SU-DHL-6 (cell line): ENCODE results near the gene GIMAP7.

Source experiments
- H2AFZ ChIP-seq: fragments of 200-600 bp; sonication (generic); 2 replicates; pipeline ENCODE4 v1.6.1; 2014; ENCODE audit warnings: low read depth, mild to moderate bottlenecking, moderate library complexity, mixed read lengths, antibody characterized with exemption, low read length; ENCODE audit not compliant: severe bottlenecking
- H3F3A ChIP-seq: fragments of 200-600 bp; shearing (Covaris generic); 2 replicates; pipeline ENCODE4 v1.6.0; 2016; ENCODE audit warnings: antibody characterized with exemption, mild to moderate bottlenecking; ENCODE audit not compliant: insufficient read depth
- H3K27ac ChIP-seq: fragments of 200-600 bp; sonication (generic); 2 replicates; pipeline ENCODE4 v1.5.1; 2016; ENCODE audit warnings: low read depth, mild to moderate bottlenecking, low read length, moderate library complexity, mixed read lengths
- H3K27me3 ChIP-seq: fragments of 200-600 bp; sonication (generic), shearing (Covaris generic); 2 replicates; pipeline ENCODE4 v1.6.0; 2014; ENCODE audit warnings: mild to moderate bottlenecking, low read length
- H3K36me3 ChIP-seq: fragments of 200-600 bp; sonication (generic); 2 replicates; pipeline ENCODE4 v1.6.1; 2014; ENCODE audit warnings: mild to moderate bottlenecking, low read length, mixed read lengths
- H3K4me2 ChIP-seq: fragments of 300-600, 200-600 bp; shearing (Covaris generic), sonication (generic); 2 replicates; pipeline ENCODE4 v1.6.0; 2014; ENCODE audit warnings: low read length, low read depth, mild to moderate bottlenecking; ENCODE audit not compliant: poor library complexity, severe bottlenecking
- H3K4me3 ChIP-seq: fragments of 200-600 bp; sonication (generic); 2 replicates; pipeline ENCODE4 v1.5.1; 2014; ENCODE audit warnings: antibody characterized with exemption, low read length, mild to moderate bottlenecking, mixed read lengths; ENCODE audit not compliant: insufficient read depth, poor library complexity, severe bottlenecking
- H3K79me2 ChIP-seq: fragments of 200-600 bp; sonication (generic); 2 replicates; pipeline ENCODE4 v1.6.1; 2014; ENCODE audit warnings: mild to moderate bottlenecking, low read length, moderate library complexity; ENCODE audit not compliant: insufficient read depth
- H3K9ac ChIP-seq: fragments of 200-600 bp; sonication (generic); 2 replicates; pipeline ENCODE4 v1.7.0; 2014; ENCODE audit warnings: mild to moderate bottlenecking, low read length
- H3K9me2 ChIP-seq: fragments of 200-600 bp; sonication (generic); replicated peaks from 2 replicates; pipeline ENCODE4 v1.6.1; 2014; ENCODE audit warnings: low read length; ENCODE audit not compliant: insufficient read depth
- H3K9me3 ChIP-seq: fragments of 200-600 bp; sonication (generic); 2 replicates; pipeline ENCODE4 v1.6.1; 2014; ENCODE audit warnings: low read length, mixed read lengths; ENCODE audit not compliant: insufficient read depth
- H4K20me1 ChIP-seq: fragments of 200-600 bp; sonication (generic); 2 replicates; pipeline ENCODE4 v1.6.1; 2014; ENCODE audit warnings: low read depth, mild to moderate bottlenecking, antibody characterized with exemption, low read length, moderate library complexity, mixed read lengths
- EZH2phosphoT487 ChIP-seq: fragments of 200-600 bp; sonication (generic), shearing (Covaris generic); conservative IDR thresholded peaks from 2 replicates; pipeline ENCODE4 v1.6.1; 2018; ENCODE audit warnings: mild to moderate bottlenecking, antibody characterized with exemption, low read length, moderate library complexity, mixed read lengths
- TF ChIP-seq, protein P1 (sequence below): fragments of 200-600 bp; sonication (generic); IDR thresholded peaks from one replicate; pipeline ENCODE4 v1.5.1; 2017; ENCODE audit warnings: antibody characterized with exemption, mild to moderate bottlenecking, low read length, moderate library complexity; ENCODE audit not compliant: insufficient read depth, poor library complexity, severe bottlenecking

GIMAP7 gene

GRCh38 chr7:150531704-150532103, 17.0 kb downstream of the GIMAP7 start:
- Histone ChIP-seq H3K79me2 (no peaks in the 10 kb centered on the region), H3F3A (no peaks in the 10 kb centered on the region), H3K4me2 (no peak overlapping the region), H3K36me3 (no peaks in the 10 kb centered on the region), H3K27ac (no peak overlapping the region), H3K9me2 (no peaks in the 10 kb centered on the region), H3K9me3 (0 out of 2 replicates have a peak, but pooled peaks cover 7% of the 10 kb centered on the region), H4K20me1 (no peaks in the 10 kb centered on the region), H3K27me3 (no peaks in the 10 kb centered on the region), H3K9ac (no peak overlapping the region), H3K4me3 (no peak overlapping the region), H2AFZ (no peak overlapping the region)
- TF ChIP-seq, protein P1, sequence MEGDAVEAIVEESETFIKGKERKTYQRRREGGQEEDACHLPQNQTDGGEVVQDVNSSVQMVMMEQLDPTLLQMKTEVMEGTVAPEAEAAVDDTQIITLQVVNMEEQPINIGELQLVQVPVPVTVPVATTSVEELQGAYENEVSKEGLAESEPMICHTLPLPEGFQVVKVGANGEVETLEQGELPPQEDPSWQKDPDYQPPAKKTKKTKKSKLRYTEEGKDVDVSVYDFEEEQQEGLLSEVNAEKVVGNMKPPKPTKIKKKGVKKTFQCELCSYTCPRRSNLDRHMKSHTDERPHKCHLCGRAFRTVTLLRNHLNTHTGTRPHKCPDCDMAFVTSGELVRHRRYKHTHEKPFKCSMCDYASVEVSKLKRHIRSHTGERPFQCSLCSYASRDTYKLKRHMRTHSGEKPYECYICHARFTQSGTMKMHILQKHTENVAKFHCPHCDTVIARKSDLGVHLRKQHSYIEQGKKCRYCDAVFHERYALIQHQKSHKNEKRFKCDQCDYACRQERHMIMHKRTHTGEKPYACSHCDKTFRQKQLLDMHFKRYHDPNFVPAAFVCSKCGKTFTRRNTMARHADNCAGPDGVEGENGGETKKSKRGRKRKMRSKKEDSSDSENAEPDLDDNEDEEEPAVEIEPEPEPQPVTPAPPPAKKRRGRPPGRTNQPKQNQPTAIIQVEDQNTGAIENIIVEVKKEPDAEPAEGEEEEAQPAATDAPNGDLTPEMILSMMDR = no peak
- TF ChIP-seq EZH2phosphoT487 = no peak

GRCh38 chr7:150538259-150538658, 23.6 kb downstream of the GIMAP7 start:
- no peak overlapping the region for H3K27ac ChIP-seq
- H2AFZ ChIP-seq = no peak overlapping the region
- no peak overlapping the region for H3K4me2 ChIP-seq
- no peaks in the 10 kb centered on the region for H3K9me2 ChIP-seq
- H3K27me3 ChIP-seq = no peaks in the 10 kb centered on the region
- TF ChIP-seq EZH2phosphoT487 = no peak
- TF ChIP-seq, protein P1 = no peak
- H3K36me3 ChIP-seq = no peaks in the 10 kb centered on the region
- no peaks in the 10 kb centered on the region for H4K20me1 ChIP-seq
- H3K79me2 ChIP-seq = no peaks in the 10 kb centered on the region
- H3K9ac ChIP-seq = no peak overlapping the region
- no peaks in the 10 kb centered on the region for H3K9me3 ChIP-seq
- H3F3A ChIP-seq = no peaks in the 10 kb centered on the region
- no peak overlapping the region for H3K4me3 ChIP-seq

DNA sequence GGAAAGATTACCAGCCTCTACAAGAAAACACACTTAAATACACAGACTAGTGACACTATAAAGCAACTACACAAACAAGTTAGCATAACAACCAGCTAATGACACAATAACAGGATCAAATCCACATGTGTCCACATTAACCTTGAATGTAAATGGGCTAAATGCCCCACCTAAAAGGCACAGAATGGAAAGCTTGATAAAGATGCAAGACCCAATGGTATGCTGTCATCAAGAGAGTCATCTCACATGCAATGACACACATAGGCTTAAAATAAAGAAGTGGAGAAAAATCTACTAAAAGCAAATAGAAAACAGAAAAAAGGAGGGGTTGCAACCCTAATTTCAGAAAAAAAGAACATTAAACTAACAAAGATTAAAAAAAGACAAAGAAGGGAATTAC, 38.5 kb downstream of the GIMAP7 start:
- no peaks in the 10 kb centered on the region for H3F3A ChIP-seq
- H3K4me2 ChIP-seq = no peak overlapping the region
- H3K27ac ChIP-seq = no peak overlapping the region
- no peak overlapping the region for H2AFZ ChIP-seq
- no peak overlapping the region for H3K4me3 ChIP-seq
- no peaks in the 10 kb centered on the region for H4K20me1 ChIP-seq
- no peaks in the 10 kb centered on the region for H3K79me2 ChIP-seq
- H3K36me3 ChIP-seq = no peaks in the 10 kb centered on the region
- no peaks in the 10 kb centered on the region for H3K27me3 ChIP-seq
- H3K9me3 ChIP-seq = peaks cover 11% of the 10 kb centered on the region; the same call in 1 of the 2 replicates
- no peak overlapping the region for H3K9ac ChIP-seq
- H3K9me2 ChIP-seq = no peaks in the 10 kb centered on the region
- no peak for TF ChIP-seq EZH2phosphoT487
- TF ChIP-seq, protein P1 = no peak
